GM10266 (cell line): ENCODE measurements around the gene PDIA6.
"Not testable (repeated sequence)": the region's sequence is repeated elsewhere in the genome, so short reads cannot be mapped to it uniquely, and the experiment has no call there.

ENCODE experiments used
- DNase-seq: peaks from one replicate; pipeline ENCODE4 v3.0.0; 2012; ENCODE audit errors: extremely low spot score
- CTCF ChIP-seq: IDR thresholded peaks from 2 replicates; pipeline ENCODE4 v1.5.1; 2012; ENCODE audit warnings: mild to moderate bottlenecking, low read depth; ENCODE audit not compliant: control insufficient read depth, insufficient read depth; ENCODE audit errors: missing control alignments

PDIA6 gene

GRCh38 chr2:10817413-10817812 is 4.8 kb upstream of the PDIA6 start:
- no peak for TF ChIP-seq CTCF

GRCh38 chr2:10814571-10815331 is 2.2 kb upstream of the PDIA6 start:
- TF ChIP-seq CTCF, result no peak
- DNase-seq, result no peak

More at GRCh38 chr2:10817413-10817812, 4.8 kb upstream of the PDIA6 start:
- DNase-seq, result no peak

- DNase-seq, result no peak
- no peak for TF ChIP-seq CTCF
Observed at GRCh38 chr2:10814142-10814541, 1.6 kb upstream of the PDIA6 start.

GRCh38 chr2:10813163-10814138 is 866 bp upstream of the PDIA6 start:
- not testable (repeated sequence) for DNase-seq

GRCh38 chr2:10811517-10811916 is 1.1 kb downstream of the PDIA6 start:
- no peak for TF ChIP-seq CTCF
- DNase-seq, result no peak

GRCh38 chr2:10810202-10811161 is 2.1 kb downstream of the PDIA6 start:
- DNase-seq, result peak; percentile 44
- TF ChIP-seq CTCF, result no peak

GRCh38 chr2:10806543-10806942 is 6.0 kb downstream of the PDIA6 start:
- DNase-seq, result no peak
- TF ChIP-seq CTCF, result no peak

- not testable (repeated sequence) for DNase-seq
Observed at GRCh38 chr2:10805990-10806389, 6.6 kb downstream of the PDIA6 start.
